VCaP (cell line): ENCODE data around the gene CHKA.
A peak's percentile ranks its signal among the peaks of the same experiment; 100 is the strongest.

Source experiments
- H3K27ac ChIP-seq: fragments of 450-650 bp; 2 replicates; pipeline ENCODE4 v1.5.1; 2017
- TF ChIP-seq, protein P1 (sequence below): fragments of 450-650 bp; conservative IDR thresholded peaks from 2 replicates; pipeline ENCODE4 v1.5.1; 2017; ENCODE audit warnings: mild to moderate bottlenecking, moderate library complexity

The CHKA gene

DNA sequence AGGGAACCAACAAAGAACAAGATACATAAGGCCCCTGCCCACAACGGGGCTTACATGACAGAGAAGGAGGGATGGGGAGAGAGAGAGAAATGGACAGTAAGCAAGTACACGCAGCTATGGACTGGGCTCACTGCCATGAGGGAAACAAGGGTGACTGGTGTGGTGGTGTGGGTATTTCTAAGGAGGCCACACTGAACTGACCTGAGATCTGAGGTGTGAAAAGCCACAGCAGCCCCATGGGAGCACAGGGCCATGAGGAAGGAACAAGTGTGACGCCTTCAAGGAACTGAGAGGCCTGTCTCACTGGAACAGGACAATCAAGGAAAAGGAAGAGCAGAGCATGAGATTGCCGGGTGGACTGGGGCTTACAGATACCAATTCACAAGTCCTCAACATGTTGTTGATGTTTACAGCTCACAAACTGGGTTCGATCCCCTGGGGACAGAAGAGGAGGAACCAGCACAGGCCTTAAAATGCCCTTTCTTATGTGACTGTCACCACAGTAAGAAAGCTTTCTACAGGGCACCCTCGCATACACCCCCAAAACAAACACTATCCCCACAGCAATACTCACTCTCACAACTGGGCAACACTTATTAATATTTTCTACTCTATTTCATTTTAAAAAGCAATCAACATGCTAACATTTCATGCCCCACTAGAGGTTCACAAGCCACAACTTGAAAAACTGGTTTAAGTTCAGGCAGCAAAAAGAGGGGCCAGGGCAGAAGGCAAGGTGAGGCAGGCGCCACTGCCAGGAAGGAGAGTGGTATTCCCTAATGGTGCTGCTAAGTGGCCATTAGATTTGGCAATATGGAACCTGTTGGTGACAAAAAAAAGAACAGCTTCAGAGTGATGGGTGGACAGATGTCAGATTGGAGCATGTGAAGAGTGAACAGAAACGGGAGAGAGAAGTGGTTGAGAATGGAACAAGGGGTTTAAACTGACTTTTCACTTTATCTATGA, 43.3 kb downstream of the CHKA start:
- TF ChIP-seq, protein P1, sequence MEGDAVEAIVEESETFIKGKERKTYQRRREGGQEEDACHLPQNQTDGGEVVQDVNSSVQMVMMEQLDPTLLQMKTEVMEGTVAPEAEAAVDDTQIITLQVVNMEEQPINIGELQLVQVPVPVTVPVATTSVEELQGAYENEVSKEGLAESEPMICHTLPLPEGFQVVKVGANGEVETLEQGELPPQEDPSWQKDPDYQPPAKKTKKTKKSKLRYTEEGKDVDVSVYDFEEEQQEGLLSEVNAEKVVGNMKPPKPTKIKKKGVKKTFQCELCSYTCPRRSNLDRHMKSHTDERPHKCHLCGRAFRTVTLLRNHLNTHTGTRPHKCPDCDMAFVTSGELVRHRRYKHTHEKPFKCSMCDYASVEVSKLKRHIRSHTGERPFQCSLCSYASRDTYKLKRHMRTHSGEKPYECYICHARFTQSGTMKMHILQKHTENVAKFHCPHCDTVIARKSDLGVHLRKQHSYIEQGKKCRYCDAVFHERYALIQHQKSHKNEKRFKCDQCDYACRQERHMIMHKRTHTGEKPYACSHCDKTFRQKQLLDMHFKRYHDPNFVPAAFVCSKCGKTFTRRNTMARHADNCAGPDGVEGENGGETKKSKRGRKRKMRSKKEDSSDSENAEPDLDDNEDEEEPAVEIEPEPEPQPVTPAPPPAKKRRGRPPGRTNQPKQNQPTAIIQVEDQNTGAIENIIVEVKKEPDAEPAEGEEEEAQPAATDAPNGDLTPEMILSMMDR: no peak
- peak overlapping the region; percentile 74; the same call in 1 of the 2 replicates for H3K27ac ChIP-seq

DNA sequence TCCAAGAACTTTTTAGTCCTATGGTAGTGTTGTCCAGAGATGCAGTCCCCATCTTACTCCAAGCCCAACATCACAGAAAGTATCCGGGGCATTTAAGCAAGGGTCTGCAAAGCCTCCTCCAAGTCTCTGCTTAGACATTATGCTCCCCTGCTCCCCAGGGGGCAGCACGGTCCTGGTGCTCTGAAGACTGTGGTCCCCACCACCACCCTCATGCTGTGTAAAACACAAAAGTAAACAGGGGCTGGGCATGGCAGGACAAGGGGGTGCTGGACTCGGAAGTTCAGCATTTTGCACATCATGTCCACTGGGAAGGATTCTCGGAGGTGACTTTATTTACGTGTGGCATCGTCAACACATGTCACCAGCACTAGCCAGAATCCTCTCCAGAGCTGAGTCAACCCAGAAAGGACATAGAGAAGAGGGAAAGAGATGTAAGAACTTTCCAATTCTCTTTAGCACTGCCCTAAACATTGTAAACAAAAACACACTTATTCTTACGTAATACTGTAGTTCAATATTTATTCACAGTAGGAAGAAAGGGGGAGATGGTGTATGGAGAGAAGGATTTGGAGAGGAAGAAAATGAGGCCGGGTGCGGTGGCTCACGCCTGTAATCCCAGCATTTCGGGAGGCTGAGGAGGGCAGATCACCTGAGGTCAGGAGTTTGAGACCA, 44.7 kb downstream of the CHKA start:
- H3K27ac ChIP-seq: no peak overlapping the region
- TF ChIP-seq, protein P1: peak; percentile 21; the same call in 1 of the 2 replicates

DNA sequence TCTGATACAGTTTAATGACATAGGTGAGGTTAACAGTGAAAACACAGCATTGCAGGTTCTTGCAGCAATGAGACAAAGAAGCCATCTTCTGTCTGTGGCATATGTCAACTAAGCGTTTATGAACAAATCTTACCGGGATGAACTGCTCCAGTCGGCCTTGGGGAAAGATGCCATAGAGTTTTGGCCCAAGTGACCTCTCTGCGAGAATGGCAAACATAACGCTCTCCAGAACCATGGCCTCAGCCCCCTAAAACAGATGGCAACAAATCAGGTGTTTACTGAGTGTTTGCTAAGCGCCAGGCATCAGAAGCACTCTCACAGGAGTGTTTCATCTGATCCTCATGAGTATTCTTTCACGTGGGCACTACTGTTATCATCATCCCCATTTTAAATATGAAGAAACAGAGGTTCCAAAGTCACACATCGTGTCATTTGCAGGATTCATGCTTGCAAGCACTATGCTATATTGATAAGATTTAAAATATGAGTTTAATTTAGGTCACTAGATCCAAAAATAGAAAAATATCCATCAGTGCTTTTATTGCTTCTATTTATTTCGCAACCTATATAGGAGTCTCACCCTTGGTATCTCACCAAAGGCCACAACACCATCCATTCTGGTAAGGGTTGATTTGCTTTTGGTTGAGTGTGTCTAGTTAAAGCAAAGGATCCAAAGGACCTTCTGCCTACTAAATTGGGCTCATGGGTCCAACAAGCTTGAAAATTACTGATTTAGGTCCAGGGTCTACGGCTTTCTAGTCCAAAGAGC, 46.4 kb downstream of the CHKA start:
- H3K27ac ChIP-seq: no peak overlapping the region
- TF ChIP-seq, protein P1: no peak

DNA sequence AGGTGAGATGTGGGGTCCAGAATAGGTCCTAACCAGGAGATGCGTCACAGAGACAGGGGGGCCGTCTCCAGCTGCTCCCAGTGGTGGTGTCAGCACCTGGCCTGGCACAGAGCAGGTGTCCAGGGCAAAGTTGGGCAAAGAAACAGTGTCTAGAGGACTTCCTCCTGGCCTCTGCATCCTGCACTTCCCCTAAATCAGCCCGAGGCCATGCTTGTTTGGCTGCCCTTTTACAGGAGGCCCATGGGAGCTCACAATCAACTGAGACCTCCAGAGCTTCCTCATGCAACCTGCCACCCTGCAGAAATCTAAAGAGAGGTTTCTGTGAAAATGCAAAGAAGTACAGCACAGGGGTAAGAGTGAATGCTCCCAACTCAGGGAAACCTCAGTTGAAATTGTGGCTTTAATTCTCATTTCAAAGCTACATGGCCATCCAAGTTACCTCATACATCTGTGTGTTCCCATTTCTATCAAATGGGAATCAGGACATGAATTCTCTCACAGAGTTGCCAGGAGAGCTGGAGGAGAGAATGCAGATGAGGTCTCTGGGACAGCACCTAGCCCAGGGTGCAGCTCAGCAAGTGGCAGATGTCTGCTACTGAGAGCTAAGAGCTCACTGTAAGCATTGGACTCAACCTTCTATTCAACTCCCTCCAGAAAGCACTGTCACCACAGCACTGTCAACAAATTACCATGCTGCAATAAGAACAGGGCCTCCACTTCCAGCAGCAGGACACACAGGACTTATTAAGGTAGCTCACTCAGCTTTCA, 49.7 kb downstream of the CHKA start:
- H3K27ac ChIP-seq: no peak overlapping the region
- TF ChIP-seq, protein P1: no peak

DNA sequence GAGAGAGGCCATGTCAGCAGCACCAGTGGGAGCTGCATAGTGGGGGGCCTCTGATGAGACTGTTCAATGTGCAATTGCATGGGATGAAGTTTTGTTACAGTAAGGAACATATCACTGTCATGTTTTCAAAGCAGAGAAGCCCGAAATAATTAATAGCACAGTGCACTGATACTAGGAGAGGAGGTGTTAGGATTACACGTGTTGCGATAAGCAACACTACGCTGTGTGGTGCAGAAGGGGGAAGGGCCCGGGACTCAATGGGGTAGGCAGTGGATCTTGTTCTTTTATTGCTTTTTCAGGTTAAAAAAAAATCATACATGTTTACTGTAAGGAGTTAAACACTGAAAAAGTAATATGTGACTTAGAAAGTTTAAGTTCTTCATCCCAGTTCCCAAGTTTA, 53.2 kb downstream of the CHKA start:
- TF ChIP-seq, protein P1: no peak
- H3K27ac ChIP-seq: no peak overlapping the region

DNA sequence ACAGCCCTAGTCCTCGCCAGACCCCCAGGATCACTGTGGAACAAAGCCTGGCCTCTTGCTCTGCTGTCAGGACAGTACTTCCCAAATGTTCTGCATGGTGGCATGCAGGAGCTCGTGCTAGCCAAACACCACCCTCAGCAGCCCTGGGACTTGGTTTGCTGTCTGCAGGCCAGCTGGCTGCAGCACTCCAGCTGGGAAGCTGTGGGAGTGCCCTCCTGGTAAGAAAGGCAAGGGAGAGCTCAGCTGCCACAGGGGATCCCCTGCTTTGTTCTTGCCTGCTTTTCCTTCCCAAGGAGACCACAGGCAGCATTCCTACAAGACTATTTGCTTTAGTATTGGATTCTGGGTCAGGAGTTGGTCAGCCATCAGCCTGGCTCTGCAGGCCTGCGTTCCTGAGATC, 54.4 kb downstream of the CHKA start:
- TF ChIP-seq, protein P1: no peak
- H3K27ac ChIP-seq: no peak overlapping the region
